Ascending aorta (tissue), 2 donors: Measurements from ENCODE around the gene IL1R1. TPM values are rescaled to one million over a fixed set of nuclear protein-coding genes. Genes with fewer than 3 reads are reported as not detected.
"Not testable (repeated sequence)": the region's sequence is repeated elsewhere in the genome, so short reads cannot be mapped to it uniquely, and the experiment has no call there.

Experiments used
- DNase-seq, 2 donors: peaks; one replicate each; pipeline ENCODE4 v3.0.0-alpha.2; 2019; ENCODE audit warnings: low spot score in 2 of 2
- H3K27ac ChIP-seq, 2 donors: fragments of 200-600 bp; sonication (generic); one replicate each; pipeline ENCODE4 v1.5.1; 2016 to 2017; ENCODE audit warnings: mild to moderate bottlenecking in 1 of 2
- H3K27me3 ChIP-seq: fragments of 200-600 bp; sonication (generic); one replicate; pipeline ENCODE4 v1.5.1; 2017
- H3K36me3 ChIP-seq, 2 donors: fragments of 200-600 bp; sonication (generic); one replicate each; pipeline ENCODE4 v1.5.1; 2016
- H3K4me1 ChIP-seq, 2 donors: fragments of 200-600 bp; sonication (generic); one replicate each; pipeline ENCODE4 v1.5.1; 2016 to 2017; ENCODE audit warnings: mild to moderate bottlenecking in 1 of 2
- H3K4me3 ChIP-seq, 2 donors: fragments of 200-600 bp; sonication (generic); one replicate each; pipeline ENCODE4 v1.5.1; 2016 to 2017; ENCODE audit warnings: mild to moderate bottlenecking in 1 of 2
- H3K9me3 ChIP-seq, 2 donors: fragments of 200-600 bp; sonication (generic); one replicate each; pipeline ENCODE4 v1.5.1; 2016
- intact Hi-C: fragments of 100-400 bp; cut with DNase I; formaldehyde crosslinking; loops from one replicate; pipeline ENCODE4 v1.15.1; 2023
- total RNA-seq: library from RNA; depleted of rRNA; stranded (reverse); fragments of >200 nt; gene quantifications from one replicate; pipeline ENCODE4 v1.1.0, GENCODE V29; 2016
- TF ChIP-seq, protein P1 (sequence below), 3 experiments: fragments of 200-600 bp in 2 of 3; fragments of 450-650 bp in 1 of 3; sonication (generic) in 2 of 3; IDR thresholded peaks; one replicate each; pipeline ENCODE4 v1.5.1; 2016 to 2019; ENCODE audit warnings: antibody characterized with exemption in 3 of 3, mild to moderate bottlenecking in 1 of 3, moderate library complexity in 1 of 3

The IL1R1 gene
- total RNA-seq, 1 donor from 2014 or later, result 132 TPM

DNA sequence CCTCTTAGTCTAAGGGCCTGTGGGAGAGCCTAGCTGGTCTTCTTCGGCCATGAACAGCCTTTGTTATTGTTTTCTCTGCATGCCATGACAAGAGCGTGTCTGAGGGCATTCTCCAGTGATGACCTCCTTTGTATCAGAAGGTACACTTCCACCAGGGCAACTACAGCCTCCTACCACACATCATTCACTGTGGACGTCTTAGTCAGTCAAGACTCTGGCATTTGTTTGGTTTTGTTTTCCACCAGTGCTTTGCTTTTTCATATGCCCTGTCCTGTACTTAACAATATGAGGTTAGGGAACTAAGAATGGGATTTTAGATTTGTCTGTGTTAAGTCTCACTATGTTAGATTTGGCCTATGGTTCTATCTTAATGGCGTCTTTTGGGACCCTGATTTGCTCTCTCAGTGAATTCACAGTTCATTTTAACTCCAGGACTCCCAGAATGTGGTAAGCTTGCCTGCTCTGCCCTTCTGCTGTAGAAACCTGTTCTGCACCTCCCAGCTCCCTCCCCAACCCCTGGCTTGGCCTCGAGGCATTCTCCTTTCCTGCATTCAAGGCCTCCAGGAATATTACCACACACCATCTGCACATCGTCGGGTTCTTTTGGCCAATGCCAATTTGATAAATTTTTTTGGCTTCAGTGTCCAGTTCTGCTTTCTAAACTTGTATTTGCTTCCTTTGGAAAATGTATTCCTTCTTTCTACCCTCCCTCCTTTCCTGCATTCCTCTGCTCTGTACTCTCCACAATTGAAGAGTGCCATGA, 42.8 kb upstream of the IL1R1 start:
- DNase-seq, result no peak
- intact Hi-C loops, result no loop called here
- Histone ChIP-seq H3K4me1 (peaks cover 0 to 3% of the 10 kb centered on the region in 2 donors), H3K27ac (no peak overlapping the region), H3K27me3 (no peaks in the 10 kb centered on the region), H3K36me3 (no peaks in the 10 kb centered on the region), H3K9me3 (no peaks in the 10 kb centered on the region), H3K4me3 (no peak overlapping the region)
- TF ChIP-seq, protein P1, sequence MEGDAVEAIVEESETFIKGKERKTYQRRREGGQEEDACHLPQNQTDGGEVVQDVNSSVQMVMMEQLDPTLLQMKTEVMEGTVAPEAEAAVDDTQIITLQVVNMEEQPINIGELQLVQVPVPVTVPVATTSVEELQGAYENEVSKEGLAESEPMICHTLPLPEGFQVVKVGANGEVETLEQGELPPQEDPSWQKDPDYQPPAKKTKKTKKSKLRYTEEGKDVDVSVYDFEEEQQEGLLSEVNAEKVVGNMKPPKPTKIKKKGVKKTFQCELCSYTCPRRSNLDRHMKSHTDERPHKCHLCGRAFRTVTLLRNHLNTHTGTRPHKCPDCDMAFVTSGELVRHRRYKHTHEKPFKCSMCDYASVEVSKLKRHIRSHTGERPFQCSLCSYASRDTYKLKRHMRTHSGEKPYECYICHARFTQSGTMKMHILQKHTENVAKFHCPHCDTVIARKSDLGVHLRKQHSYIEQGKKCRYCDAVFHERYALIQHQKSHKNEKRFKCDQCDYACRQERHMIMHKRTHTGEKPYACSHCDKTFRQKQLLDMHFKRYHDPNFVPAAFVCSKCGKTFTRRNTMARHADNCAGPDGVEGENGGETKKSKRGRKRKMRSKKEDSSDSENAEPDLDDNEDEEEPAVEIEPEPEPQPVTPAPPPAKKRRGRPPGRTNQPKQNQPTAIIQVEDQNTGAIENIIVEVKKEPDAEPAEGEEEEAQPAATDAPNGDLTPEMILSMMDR (IDR thresholded peaks at IDR 0.05), result no peak

DNA sequence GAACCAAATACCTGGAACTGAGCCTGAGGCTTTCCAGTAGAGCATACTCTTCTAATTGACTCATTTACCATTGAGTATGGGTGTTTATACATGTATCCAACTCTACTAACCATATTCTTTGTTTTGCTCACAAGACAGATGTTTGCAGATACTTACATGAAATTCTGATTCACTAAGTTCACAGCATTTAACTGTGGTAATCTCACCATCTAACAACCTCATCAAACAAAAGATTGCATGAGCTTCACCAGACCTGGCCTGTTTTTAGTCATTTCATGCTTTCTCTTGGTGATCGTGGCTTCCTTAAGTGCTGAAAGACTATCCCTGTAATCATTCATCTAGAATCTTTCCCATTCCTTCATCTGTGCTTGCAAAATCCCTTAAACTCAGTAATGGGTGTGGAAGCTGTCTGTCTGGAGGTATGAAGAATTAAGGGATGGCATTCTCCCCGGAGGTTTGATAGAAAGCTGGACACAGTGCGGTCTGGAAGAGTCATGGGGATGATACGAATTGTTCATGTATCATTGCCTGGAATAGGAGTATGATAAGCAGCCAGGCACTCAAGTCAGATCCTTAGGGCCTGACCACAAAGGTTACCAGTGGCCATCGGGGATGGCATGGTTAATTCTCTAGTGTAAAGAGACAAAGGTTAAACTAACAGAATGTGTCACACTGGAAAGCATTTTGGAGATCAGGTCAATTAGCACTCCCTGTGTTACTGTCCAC, 42.0 kb upstream of the IL1R1 start:
- H3K4me3 ChIP-seq, result no peak overlapping the region
- no peaks in the 10 kb centered on the region for H3K9me3 ChIP-seq
- DNase-seq, result no peak
- no peaks in the 10 kb centered on the region for H3K27me3 ChIP-seq
- no peaks in the 10 kb centered on the region for H3K36me3 ChIP-seq
- peaks cover 0 to 3% of the 10 kb centered on the region in 2 donors for H3K4me1 ChIP-seq
- intact Hi-C loops, result no loop called here
- H3K27ac ChIP-seq, result no peak overlapping the region
- TF ChIP-seq, protein P1 (IDR thresholded peaks at IDR 0.05), result no peak

DNA sequence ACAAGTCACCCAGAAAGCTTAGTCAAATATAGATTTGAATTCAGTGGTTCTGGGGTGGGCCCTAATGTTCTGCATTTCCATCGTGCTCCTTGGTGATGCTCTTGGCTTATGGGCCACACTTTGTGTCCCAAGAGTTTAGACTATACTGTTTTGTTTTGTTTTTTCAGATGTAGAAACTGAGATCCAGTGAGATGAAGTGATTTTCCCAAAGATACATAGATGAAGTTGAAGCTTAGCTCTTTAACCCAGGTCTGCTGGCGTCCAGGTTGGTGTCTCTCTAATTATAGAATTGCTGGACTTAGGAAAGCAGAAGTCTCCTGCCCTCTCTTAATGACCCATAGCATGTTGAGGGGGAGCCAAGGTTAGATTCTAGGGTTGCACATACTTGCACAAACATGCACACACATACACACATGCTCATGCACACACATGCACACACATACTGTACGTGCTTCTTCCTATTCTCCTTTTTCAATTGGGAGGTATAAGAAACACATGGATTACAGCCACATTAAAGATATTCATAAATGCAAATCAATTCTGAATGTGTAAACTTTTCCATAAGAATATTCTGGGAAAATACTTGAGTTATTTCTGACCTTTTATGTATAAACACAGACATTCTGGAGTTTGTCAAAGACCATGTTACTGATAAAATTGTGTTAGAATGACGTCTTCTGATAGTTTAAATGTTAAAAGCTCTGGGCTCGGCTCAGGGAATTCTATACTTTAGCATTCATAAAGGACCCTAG, 41.3 kb upstream of the IL1R1 start:
- intact Hi-C loops, result no loop called here
- Histone ChIP-seq H3K9me3 (no peaks in the 10 kb centered on the region), H3K4me3 (no peak overlapping the region), H3K36me3 (no peaks in the 10 kb centered on the region), H3K27me3 (no peaks in the 10 kb centered on the region), H3K27ac (no peak overlapping the region), H3K4me1 (peaks cover 0 to 5% of the 10 kb centered on the region in 2 donors)
- DNase-seq, result no peak
- TF ChIP-seq, protein P1 (IDR thresholded peaks at IDR 0.05), result no peak

DNA sequence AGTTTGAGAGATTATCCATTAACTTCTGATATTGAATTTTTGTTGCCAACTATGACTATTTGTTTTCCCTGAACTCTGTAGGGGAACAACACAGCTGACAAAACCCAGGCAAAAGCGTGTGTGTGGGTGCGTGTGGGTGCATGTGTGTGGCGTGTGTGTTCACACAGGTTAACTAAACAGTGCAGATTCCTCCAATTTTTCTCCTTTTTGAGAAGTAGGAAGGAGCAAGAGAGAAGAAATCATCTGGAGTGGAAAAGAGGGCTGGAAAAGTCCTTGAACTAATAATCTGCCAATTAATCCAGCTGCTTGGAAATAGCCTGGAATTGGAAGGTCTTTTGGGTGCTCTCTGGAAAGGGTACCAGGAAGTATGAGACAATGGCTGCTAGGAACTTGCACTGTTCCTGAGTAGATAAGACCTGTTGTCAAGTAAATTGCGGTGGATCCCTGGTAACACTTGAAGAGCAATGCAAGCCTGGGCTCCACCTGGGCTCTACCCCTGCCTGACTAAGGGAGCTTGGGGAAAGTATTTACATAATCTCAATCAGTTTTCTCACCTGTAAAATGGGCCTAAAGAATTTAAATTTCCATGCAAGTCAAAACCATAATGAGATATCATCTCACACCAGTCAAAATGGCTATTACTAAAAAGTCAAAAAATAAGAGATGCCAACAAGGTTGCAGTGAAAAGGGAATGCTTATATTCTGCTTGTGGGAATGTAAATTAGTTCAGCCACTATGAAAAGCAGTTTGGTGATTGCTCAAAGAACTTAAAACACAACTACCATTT, 40.5 kb upstream of the IL1R1 start:
- Histone ChIP-seq H3K4me3 (no peak overlapping the region), H3K9me3 (no peaks in the 10 kb centered on the region), H3K4me1 (peaks cover 0 to 5% of the 10 kb centered on the region in 2 donors), H3K36me3 (no peaks in the 10 kb centered on the region), H3K27me3 (no peaks in the 10 kb centered on the region), H3K27ac (no peak overlapping the region)
- intact Hi-C loops, result no loop called here
- DNase-seq, result no peak
- TF ChIP-seq, protein P1 (IDR thresholded peaks at IDR 0.05), result no peak

DNA sequence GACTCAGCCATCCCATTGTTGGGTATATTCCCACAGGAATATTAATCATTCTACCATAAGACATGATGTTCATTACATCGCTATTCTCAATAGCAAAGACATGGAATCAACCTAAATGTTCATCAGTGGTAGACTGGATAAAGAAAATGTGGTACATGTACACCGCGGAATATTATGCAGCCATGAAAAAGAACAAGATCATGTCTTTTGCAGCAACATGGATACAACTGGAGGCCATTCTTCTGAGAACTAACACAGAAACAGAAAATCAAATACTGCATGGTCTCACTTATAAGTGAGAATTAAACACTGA, 40.0 kb upstream of the IL1R1 start:
- H3K36me3 ChIP-seq, H3K9me3 ChIP-seq, intact Hi-C loops, H3K27me3 ChIP-seq, H3K4me1 ChIP-seq, H3K4me3 ChIP-seq, H3K27ac ChIP-seq, DNase-seq: not testable (repeated sequence)
